PC-9 (cell line): Measurements from ENCODE around the gene CDHR5. TPM values are rescaled to one million over a fixed set of nuclear protein-coding genes. Genes with fewer than 3 reads are reported as not detected.

ENCODE experiments used
- BruUV-seq: library from RNA; stranded (reverse); fragments of 400-500 nt; replicated peaks from 2 replicates; lab custom pipeline; 2021; lab: Mats Ljungman, UMichigan
- CTCF ChIA-PET: fragments of 300-600 bp; sonication (Branson Sonifier 250); formaldehyde crosslinking; loops from one replicate; lab custom pipeline; 2022; ENCODE audit warnings: antibody characterized with exemption; lab: Charles Lee
- POLR2A ChIA-PET: fragments of 300-600 bp; sonication (Branson Sonifier 250); formaldehyde crosslinking; loops from one replicate; lab custom pipeline; 2022; ENCODE audit warnings: antibody characterized with exemption; ENCODE audit not compliant: unreplicated experiment; lab: Charles Lee
- DNase-seq, 2 experiments: peaks; one replicate each; pipeline versions ENCODE4 v3.0.0 to v3.0.0-alpha.2; 2015 to 2022; ENCODE audit warnings: mixed read lengths in 1 of 2
- H2AFZ ChIP-seq: fragments of 200-600 bp; sonication (generic); 2 replicates; pipeline ENCODE4 v1.8.1; 2017; ENCODE audit warnings: antibody characterized with exemption
- H3F3A ChIP-seq: fragments of 200-600 bp; sonication (generic); 2 replicates; pipeline ENCODE4 v1.8.1; 2017; ENCODE audit warnings: antibody characterized with exemption, mild to moderate bottlenecking, low read depth; ENCODE audit not compliant: insufficient read depth
- H3K27ac ChIP-seq: fragments of 200-600 bp; sonication (generic); 2 replicates; pipeline ENCODE4 v1.6.1; 2016; ENCODE audit warnings: mixed run types
- H3K27me3 ChIP-seq: fragments of 200-600 bp; sonication (generic); 2 replicates; pipeline ENCODE4 v1.6.1; 2016; ENCODE audit warnings: low read depth, mixed run types; ENCODE audit not compliant: insufficient read depth
- H3K36me3 ChIP-seq: fragments of 200-600 bp; sonication (generic); 2 replicates; pipeline ENCODE4 v1.6.1; 2016; ENCODE audit warnings: low read depth, mixed run types
- H3K4me1 ChIP-seq: fragments of 200-600 bp; sonication (generic); replicated peaks from 2 replicates; pipeline ENCODE4 v1.6.1; 2016; ENCODE audit warnings: mixed run types; ENCODE audit not compliant: insufficient read depth
- H3K4me2 ChIP-seq: fragments of 200-600 bp; sonication (generic); 2 replicates; pipeline ENCODE4 v1.6.1; 2017; ENCODE audit warnings: mixed run types
- H3K4me3 ChIP-seq: fragments of 200-600 bp; sonication (generic); 2 replicates; pipeline ENCODE4 v1.6.1; 2016; ENCODE audit warnings: mixed run types
- H3K79me2 ChIP-seq: fragments of 200-600 bp; sonication (generic); 2 replicates; pipeline ENCODE4 v1.6.1; 2017; ENCODE audit warnings: low read depth, mixed run types
- H3K9me2 ChIP-seq: fragments of 200-600 bp; sonication (generic); 2 replicates; pipeline ENCODE4 v1.8.1; 2017; ENCODE audit warnings: mild to moderate bottlenecking; ENCODE audit not compliant: insufficient read depth
- H3K9me3 ChIP-seq: fragments of 200-600 bp; sonication (generic); 2 replicates; pipeline ENCODE4 v1.8.1; 2016; ENCODE audit warnings: low read depth; ENCODE audit not compliant: insufficient read depth
- H4K20me1 ChIP-seq: fragments of 200-600 bp; sonication (generic); 2 replicates; pipeline ENCODE4 v1.8.1; 2017; ENCODE audit not compliant: insufficient read depth
- CTCF ChIP-seq: fragments of 200-600 bp; sonication (generic); conservative IDR thresholded peaks from 2 replicates; pipeline ENCODE4 v1.6.1; 2017; ENCODE audit warnings: mixed run types, antibody characterized with exemption, mild to moderate bottlenecking, moderate library complexity
- EZH2 ChIP-seq: fragments of 200-600 bp; sonication (generic); IDR thresholded peaks from 2 replicates; pipeline ENCODE4 v1.8.0; 2017; ENCODE audit warnings: antibody characterized with exemption, low read depth
- intact Hi-C: fragments of 100-400 bp; cut with micrococcal nuclease; formaldehyde crosslinking; loops from one replicate; pipeline ENCODE4 v1.10.0; 2022; ENCODE audit not compliant: unreplicated experiment
- total RNA-seq: library from RNA; stranded (reverse); gene quantifications from 2 replicates; pipeline ENCODE4 v1.2.3, GENCODE V29; 2021

Gene CDHR5
- total RNA-seq, 1 experiment from 2014 or later, result not detected

- no peaks in the 10 kb centered on the region for H3K27me3 ChIP-seq
- H3K9me2 ChIP-seq, result no peaks in the 10 kb centered on the region
- H3K36me3 ChIP-seq, result no peaks in the 10 kb centered on the region
- ChIA-PET POLR2A (no interaction called here), CTCF (no interaction called here)
- H3K79me2 ChIP-seq, result no peaks in the 10 kb centered on the region
- H4K20me1 ChIP-seq, result peaks cover 7% of the 10 kb centered on the region
- H3K4me2 ChIP-seq, result no peak overlapping the region
- BruUV-seq, result no TSS peak
- peaks cover 9% of the 10 kb centered on the region for H3F3A ChIP-seq
- no peak overlapping the region for H2AFZ ChIP-seq
- no peak overlapping the region for H3K27ac ChIP-seq
- no peak for DNase-seq
- intact Hi-C loops, result no loop called here
- no peaks in the 10 kb centered on the region for H3K9me3 ChIP-seq
- H3K4me3 ChIP-seq, result no peak overlapping the region
- no peaks in the 10 kb centered on the region for H3K4me1 ChIP-seq
- no peak for TF ChIP-seq EZH2
- TF ChIP-seq CTCF, result no peak
These were observed 14.5 kb downstream of the CDHR5 start for GRCh38 chr11:610146-610801.

GRCh38 chr11:609341-609811 is 15.4 kb downstream of the CDHR5 start:
- TF ChIP-seq CTCF, result no peak
- TF ChIP-seq EZH2, result no peak
- no peak overlapping the region for H2AFZ ChIP-seq
- no peak overlapping the region for H3K4me2 ChIP-seq
- H3K4me3 ChIP-seq, result no peak overlapping the region
- POLR2A ChIA-PET, result no interaction called here
- H3F3A ChIP-seq, result peaks cover 9% of the 10 kb centered on the region
- CTCF ChIA-PET, result no interaction called here
- H3K9me3 ChIP-seq, result no peaks in the 10 kb centered on the region
- H3K27ac ChIP-seq, result no peak overlapping the region
- H3K9me2 ChIP-seq, result no peaks in the 10 kb centered on the region
- no peaks in the 10 kb centered on the region for H3K4me1 ChIP-seq
- peaks cover 7% of the 10 kb centered on the region for H4K20me1 ChIP-seq
- intact Hi-C loops, result no loop called here
- no peaks in the 10 kb centered on the region for H3K27me3 ChIP-seq
- no peaks in the 10 kb centered on the region for H3K79me2 ChIP-seq
- DNase-seq, result no peak
- no TSS peak for BruUV-seq
- H3K36me3 ChIP-seq, result no peaks in the 10 kb centered on the region

- Histone ChIP-seq H3K36me3 (no peaks in the 10 kb centered on the region), H3K9me2 (no peaks in the 10 kb centered on the region), H3K4me3 (no peak overlapping the region), H2AFZ (no peak overlapping the region), H3K27ac (no peak overlapping the region), H3K4me1 (no peaks in the 10 kb centered on the region), H3F3A (peaks cover 9% of the 10 kb centered on the region), H4K20me1 (peaks cover 7% of the 10 kb centered on the region), H3K79me2 (no peaks in the 10 kb centered on the region), H3K4me2 (no peak overlapping the region), H3K9me3 (no peaks in the 10 kb centered on the region), H3K27me3 (no peaks in the 10 kb centered on the region)
- TF ChIP-seq EZH2 (no peak), CTCF (no peak)
- intact Hi-C loops, result no loop called here
- CTCF ChIA-PET, result no interaction called here
- POLR2A ChIA-PET, result no interaction called here
- no peak for DNase-seq
- BruUV-seq, result no TSS peak
These were observed 15.9 kb downstream of the CDHR5 start for GRCh38 chr11:608791-609251.
